HG03025 (cell line): ENCODE measurements around the gene OR51S1.
"Not testable (repeated sequence)": the region's sequence is repeated elsewhere in the genome, so short reads cannot be mapped to it uniquely, and the experiment has no call there.

Experiments
- ATAC-seq: cut with Tn5 transposase; IDR thresholded peaks from one replicate; pipeline ENCODE4 v1.9.1; 2021; ENCODE audit warnings: mild to moderate bottlenecking, moderate library complexity; ENCODE audit not compliant: unreplicated experiment, low FRiP score

OR51S1 gene

GRCh38 chr11:4809246-4809645, 39.8 kb downstream of the OR51S1 start:
- ATAC-seq, result no peak

GRCh38 chr11:4808476-4808875, 40.5 kb downstream of the OR51S1 start:
- no peak for ATAC-seq

GRCh38 chr11:4804280-4804679, 44.7 kb downstream of the OR51S1 start, which contains the start of gene OR52R1:
Gene OR52R1, minus strand, starts transcription at chr11:4804380. Its CDS starts 0 bp downstream, at chr11:4804380.
- no peak for ATAC-seq

- ATAC-seq, result not testable (repeated sequence)
Measured at GRCh38 chr11:4801316-4801715, 47.7 kb downstream of the OR51S1 start.

GRCh38 chr11:4798427-4799183, 50.4 kb downstream of the OR51S1 start:
- ATAC-seq, result no peak
